ENCODE measurements around the gene DEGS2. TPM values are rescaled to one million over a fixed set of nuclear protein-coding genes. Genes with fewer than 3 reads are reported as not detected.

The DEGS2 gene
- total and polyA plus RNA-seq, 2 of the 13 experiments (the other 11 are each of a cell fraction or from before 2014, with no cell fraction given), result 0.09 TPM

- no peak for FAIRE-seq
- no peak overlapping the region for H3K9ac ChIP-seq (ENCODE audit: insufficient read depth, low read depth, low read length)
- no peak overlapping the region for H2AFZ ChIP-seq (ENCODE audit: low read length)
- intact Hi-C loops (cut with micrococcal nuclease; ENCODE audit: unreplicated experiment) (no loop called here), in situ Hi-C loops (cut with HindIII; ENCODE audit: extremely low pct_ligation_motif_present, low pct_unique_long_range_greater_than_20kb) (no loop called here)
- no peak overlapping the region for H3K4me3 ChIP-seq (replicated peaks in 1 of 3; ENCODE audit: insufficient read depth in 1 of 3, low read depth in 2 of 3, low read length in 3 of 3)
- H3K79me2 ChIP-seq (ENCODE audit: insufficient read depth, low read length), result no peaks in the 10 kb centered on the region
- no peaks in the 10 kb centered on the region for H3K27me3 ChIP-seq (ENCODE audit: control insufficient read depth in 1 of 2, insufficient read depth in 2 of 2, low read length in 2 of 2)
- H4K20me1 ChIP-seq (ENCODE audit: insufficient read depth, low read length), result no peaks in the 10 kb centered on the region
- ATAC-seq, result no peak
- ChIA-PET POLR2A (no interaction called here), CTCF (ENCODE audit: low intra/inter-chr PET ratio, low total read pairs) (no interaction called here)
- peaks cover 2 to 5% of the 10 kb centered on the region in 2 experiments; a peak in 2 of 5 replicates for H3K36me3 ChIP-seq (replicated peaks in 1 of 2; ENCODE audit: control insufficient read depth in 1 of 2, insufficient read depth in 2 of 2, low read length in 2 of 2)
- BruUV-seq (replicated peaks), result no TSS peak
- no peaks in the 10 kb centered on the region for H3K9me3 ChIP-seq (ENCODE audit: low read length)
- DNase-seq (ENCODE audit: low spot score), result no peak
- H3K4me2 ChIP-seq (ENCODE audit: low read depth, low read length), result no peak overlapping the region
- no peak overlapping the region for H3K27ac ChIP-seq (ENCODE audit: extremely low read length, insufficient read depth, low read length)
- WGBS (ENCODE audit: low lambda C conversion rate), result 98% methylated on average over 11 of the region's 11 CpGs
- H3K4me1 ChIP-seq (ENCODE audit: insufficient read depth, low read length), result peaks cover 6% of the 10 kb centered on the region; the same call in 1 of the 2 replicates
- TF ChIP-seq, protein P1, sequence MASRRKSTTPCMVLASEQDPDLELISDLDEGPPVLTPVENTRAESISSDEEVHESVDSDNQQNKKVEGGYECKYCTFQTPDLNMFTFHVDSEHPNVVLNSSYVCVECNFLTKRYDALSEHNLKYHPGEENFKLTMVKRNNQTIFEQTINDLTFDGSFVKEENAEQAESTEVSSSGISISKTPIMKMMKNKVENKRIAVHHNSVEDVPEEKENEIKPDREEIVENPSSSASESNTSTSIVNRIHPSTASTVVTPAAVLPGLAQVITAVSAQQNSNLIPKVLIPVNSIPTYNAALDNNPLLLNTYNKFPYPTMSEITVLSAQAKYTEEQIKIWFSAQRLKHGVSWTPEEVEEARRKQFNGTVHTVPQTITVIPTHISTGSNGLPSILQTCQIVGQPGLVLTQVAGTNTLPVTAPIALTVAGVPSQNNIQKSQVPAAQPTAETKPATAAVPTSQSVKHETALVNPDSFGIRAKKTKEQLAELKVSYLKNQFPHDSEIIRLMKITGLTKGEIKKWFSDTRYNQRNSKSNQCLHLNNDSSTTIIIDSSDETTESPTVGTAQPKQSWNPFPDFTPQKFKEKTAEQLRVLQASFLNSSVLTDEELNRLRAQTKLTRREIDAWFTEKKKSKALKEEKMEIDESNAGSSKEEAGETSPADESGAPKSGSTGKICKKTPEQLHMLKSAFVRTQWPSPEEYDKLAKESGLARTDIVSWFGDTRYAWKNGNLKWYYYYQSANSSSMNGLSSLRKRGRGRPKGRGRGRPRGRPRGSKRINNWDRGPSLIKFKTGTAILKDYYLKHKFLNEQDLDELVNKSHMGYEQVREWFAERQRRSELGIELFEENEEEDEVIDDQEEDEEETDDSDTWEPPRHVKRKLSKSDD (CRISPR knock-in tag; IDR thresholded peaks at IDR 0.05; ENCODE audit: low read depth), result no peak
- TF ChIP-seq ZNF414 (CRISPR knock-in tag; IDR thresholded peaks at IDR 0.05) (no peak), ZFP36L1 (CRISPR knock-in tag; IDR thresholded peaks at IDR 0.05) (no peak), ZSCAN30 (CRISPR knock-in tag; IDR thresholded peaks at IDR 0.05) (no peak), ZNF207 (IDR thresholded peaks at IDR 0.05; ENCODE audit: borderline replicate concordance) (no peak), FOXM1 (CRISPR knock-in tag; IDR thresholded peaks at IDR 0.05) (no peak), GRHL1 (CRISPR knock-in tag; conservative IDR thresholded peaks at IDR 0.05) (no peak)
- TF ChIP-seq, protein P2, sequence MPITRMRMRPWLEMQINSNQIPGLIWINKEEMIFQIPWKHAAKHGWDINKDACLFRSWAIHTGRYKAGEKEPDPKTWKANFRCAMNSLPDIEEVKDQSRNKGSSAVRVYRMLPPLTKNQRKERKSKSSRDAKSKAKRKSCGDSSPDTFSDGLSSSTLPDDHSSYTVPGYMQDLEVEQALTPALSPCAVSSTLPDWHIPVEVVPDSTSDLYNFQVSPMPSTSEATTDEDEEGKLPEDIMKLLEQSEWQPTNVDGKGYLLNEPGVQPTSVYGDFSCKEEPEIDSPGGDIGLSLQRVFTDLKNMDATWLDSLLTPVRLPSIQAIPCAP (CRISPR knock-in tag; IDR thresholded peaks at IDR 0.05; ENCODE audit: low read depth), result no peak
- TF ChIP-seq, protein P3, sequence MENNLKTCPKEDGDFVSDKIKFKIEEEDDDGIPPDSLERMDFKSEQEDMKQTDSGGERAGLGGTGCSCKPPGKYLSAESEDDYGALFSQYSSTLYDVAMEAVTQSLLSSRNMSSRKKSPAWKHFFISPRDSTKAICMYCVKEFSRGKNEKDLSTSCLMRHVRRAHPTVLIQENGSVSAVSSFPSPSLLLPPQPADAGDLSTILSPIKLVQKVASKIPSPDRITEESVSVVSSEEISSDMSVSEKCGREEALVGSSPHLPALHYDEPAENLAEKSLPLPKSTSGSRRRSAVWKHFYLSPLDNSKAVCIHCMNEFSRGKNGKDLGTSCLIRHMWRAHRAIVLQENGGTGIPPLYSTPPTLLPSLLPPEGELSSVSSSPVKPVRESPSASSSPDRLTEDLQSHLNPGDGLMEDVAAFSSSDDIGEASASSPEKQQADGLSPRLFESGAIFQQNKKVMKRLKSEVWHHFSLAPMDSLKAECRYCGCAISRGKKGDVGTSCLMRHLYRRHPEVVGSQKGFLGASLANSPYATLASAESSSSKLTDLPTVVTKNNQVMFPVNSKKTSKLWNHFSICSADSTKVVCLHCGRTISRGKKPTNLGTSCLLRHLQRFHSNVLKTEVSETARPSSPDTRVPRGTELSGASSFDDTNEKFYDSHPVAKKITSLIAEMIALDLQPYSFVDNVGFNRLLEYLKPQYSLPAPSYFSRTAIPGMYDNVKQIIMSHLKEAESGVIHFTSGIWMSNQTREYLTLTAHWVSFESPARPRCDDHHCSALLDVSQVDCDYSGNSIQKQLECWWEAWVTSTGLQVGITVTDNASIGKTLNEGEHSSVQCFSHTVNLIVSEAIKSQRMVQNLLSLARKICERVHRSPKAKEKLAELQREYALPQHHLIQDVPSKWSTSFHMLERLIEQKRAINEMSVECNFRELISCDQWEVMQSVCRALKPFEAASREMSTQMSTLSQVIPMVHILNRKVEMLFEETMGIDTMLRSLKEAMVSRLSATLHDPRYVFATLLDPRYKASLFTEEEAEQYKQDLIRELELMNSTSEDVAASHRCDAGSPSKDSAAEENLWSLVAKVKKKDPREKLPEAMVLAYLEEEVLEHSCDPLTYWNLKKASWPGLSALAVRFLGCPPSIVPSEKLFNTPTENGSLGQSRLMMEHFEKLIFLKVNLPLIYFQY (CRISPR knock-in tag; IDR thresholded peaks at IDR 0.05; ENCODE audit: borderline replicate concordance), result no peak
- TF ChIP-seq, protein P4, sequence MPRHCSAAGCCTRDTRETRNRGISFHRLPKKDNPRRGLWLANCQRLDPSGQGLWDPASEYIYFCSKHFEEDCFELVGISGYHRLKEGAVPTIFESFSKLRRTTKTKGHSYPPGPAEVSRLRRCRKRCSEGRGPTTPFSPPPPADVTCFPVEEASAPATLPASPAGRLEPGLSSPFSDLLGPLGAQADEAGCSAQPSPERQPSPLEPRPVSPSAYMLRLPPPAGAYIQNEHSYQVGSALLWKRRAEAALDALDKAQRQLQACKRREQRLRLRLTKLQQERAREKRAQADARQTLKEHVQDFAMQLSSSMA (CRISPR knock-in tag; IDR thresholded peaks at IDR 0.05), result no peak
Observed at GRCh38 chr14:100111931-100112704, 47.3 kb downstream of the DEGS2 start.

Data from HepG2 (cell line).